AG10803 (cell line): ENCODE results near the gene ANKRD13B.

ENCODE experiments used
- DNase-seq: peaks from one replicate; pipeline ENCODE4 v3.0.0; 2010; ENCODE audit warnings: low read depth
- H3K4me3 ChIP-seq: 2 replicates; pipeline ENCODE4 v1.5.1; 2011; ENCODE audit warnings: mild to moderate bottlenecking, low read length, control low read depth
- CTCF ChIP-seq: conservative IDR thresholded peaks from 2 replicates; pipeline ENCODE4 v1.5.1; 2011; ENCODE audit warnings: mild to moderate bottlenecking, low read length, control low read depth, inconsistent platforms

ANKRD13B gene

DNA sequence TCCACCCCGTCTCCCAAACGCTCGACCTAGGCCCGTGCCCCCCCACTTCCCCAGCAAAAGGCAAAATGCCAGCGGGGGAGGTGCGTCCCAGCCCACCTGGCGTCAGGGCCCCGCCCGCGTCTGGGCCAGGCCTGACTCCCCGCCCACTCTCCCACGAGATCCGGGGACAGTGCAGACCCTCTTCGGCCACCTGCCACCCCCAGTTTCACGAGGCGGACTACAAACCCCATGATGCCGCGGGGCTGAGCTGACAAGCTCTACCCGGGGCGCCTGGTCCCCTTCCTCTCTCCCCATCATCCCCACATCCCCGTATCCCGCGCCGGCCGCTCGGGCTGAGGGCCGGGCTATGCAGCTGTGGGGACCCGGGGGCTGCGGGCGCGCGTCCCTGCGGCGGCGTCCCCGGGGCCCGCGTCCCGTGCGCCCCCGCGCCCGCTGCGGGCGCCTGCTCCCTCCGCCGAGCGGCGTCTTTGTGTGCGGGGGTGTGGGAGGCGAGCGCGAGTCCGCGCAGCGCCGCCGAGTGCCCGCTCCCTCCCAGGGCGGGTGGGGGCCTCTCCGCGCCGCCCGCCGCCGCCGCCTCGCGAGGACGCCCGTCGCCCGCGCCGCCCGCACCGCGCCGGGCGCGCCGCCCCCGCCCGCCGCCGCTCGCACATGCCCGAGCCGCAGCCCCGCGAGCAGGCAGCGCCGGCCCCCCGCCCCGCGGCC, at the start of gene ANKRD13B:
ANKRD13B (plus strand) TSS at position 283 of the 702 bp plus-strand sequence. CDS start 490 bp downstream, outside the sequence.
- no peak for DNase-seq
- H3K4me3 ChIP-seq, result peak within 1 kb of the TSS; percentile 65
- no peak for TF ChIP-seq CTCF

GRCh38 chr17:29544066-29544465, 48.9 kb upstream of the ANKRD13B start:
- TF ChIP-seq CTCF, result no peak
- DNase-seq, result no peak
- no peak overlapping the region for H3K4me3 ChIP-seq

- no peak overlapping the region for H3K4me3 ChIP-seq
- DNase-seq, result no peak
- TF ChIP-seq CTCF, result no peak
Observed at GRCh38 chr17:29546085-29546484, 46.8 kb upstream of the ANKRD13B start.

DNA sequence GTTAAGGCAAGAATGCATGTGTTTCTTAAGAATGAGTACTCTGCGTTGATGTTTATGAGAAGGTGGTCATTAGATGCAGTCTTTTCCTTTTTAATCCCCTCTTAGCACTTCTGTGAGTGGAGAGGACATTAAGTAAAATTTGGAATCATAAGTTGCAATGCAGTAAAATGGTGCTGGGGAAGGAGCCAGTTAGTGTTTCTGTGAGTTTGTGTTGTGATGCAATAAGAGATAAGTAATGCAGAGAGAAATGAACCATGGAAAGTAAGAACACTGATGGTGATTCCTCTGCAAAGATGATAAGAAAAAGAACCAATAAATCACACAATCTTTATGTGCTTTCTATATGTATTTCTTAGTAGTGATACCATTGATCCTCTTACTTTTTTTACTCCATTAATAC, 46.1 kb upstream of the ANKRD13B start:
- TF ChIP-seq CTCF, result no peak
- DNase-seq, result no peak

DNA sequence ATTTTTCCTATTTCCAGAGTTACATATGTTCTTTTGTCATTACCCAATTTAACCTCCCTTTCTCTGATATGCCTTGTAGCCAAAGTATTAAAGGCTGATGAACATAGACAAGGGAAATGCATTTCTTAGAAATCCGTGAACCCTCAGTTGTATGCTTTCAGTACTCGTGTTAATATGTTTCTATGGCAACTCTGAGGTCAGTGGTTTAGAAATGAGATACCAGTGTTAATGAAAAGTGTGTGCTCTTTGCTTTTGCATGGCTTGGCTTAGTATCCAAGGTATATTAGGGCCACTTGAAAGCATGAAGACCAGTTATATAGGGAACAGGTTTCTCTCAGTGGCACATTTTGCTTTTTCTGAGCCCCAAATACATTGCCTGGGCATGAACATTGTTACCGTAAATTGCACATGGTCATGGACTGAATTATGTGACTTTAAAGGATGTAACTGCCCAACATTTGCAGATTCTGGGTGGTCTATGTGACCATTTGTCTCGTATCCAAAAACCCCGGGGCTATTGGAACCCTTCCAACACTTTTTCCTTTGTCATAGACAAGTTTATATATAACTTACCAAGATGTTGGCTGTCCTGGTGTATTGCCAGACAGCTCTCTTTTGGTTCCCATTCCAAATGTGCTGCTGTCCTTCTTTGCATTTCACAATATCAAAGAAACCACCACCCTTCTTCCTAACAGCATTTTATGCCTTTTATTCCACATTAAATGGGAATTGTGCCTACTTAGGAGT, 43.6 kb upstream of the ANKRD13B start:
- DNase-seq, result peak; percentile 59
- no peak overlapping the region for H3K4me3 ChIP-seq
- TF ChIP-seq CTCF, result no peak

More for the DNA sequence above, 46.1 kb upstream of the ANKRD13B start:
- no peak overlapping the region for H3K4me3 ChIP-seq

- no peak for TF ChIP-seq CTCF
- H3K4me3 ChIP-seq, result no peak overlapping the region
- no peak for DNase-seq
Observed at GRCh38 chr17:29555840-29556239, 37.1 kb upstream of the ANKRD13B start.
